CD14-positive monocyte (primary cell): ENCODE data around the gene CSRNP3. TPM values are rescaled to one million over a fixed set of nuclear protein-coding genes. Genes with fewer than 3 reads are reported as not detected.

Source experiments
- DNase-seq, 3 donors: peaks; one replicate each; pipeline ENCODE4 v3.0.0-alpha.2; 2011 to 2022
- H2AFZ ChIP-seq: 2 replicates; pipeline ENCODE4 v1.6.0; 2012; ENCODE audit warnings: mild to moderate bottlenecking, low read depth, low read length, inconsistent platforms; ENCODE audit not compliant: insufficient read depth, poor library complexity, severe bottlenecking
- H3K27ac ChIP-seq, 2 donors: 1 replicate in 1 of 2; 2 replicates in 1 of 2; pipeline ENCODE4 v1.5.1; 2012 to 2013; ENCODE audit warnings: low read length in 2 of 2, control low read depth in 1 of 2, inconsistent platforms in 1 of 2, low read depth in 1 of 2, mild to moderate bottlenecking in 1 of 2
- H3K27me3 ChIP-seq, 2 donors: one replicate each; pipeline versions ENCODE4 v1.6.0 to v1.6.1; 2011 to 2013; ENCODE audit warnings: low read length in 2 of 2; ENCODE audit not compliant: control insufficient read depth in 2 of 2, insufficient read depth in 2 of 2
- H3K36me3 ChIP-seq, 2 donors: replicated peaks in 1 of 2; 1 replicate in 1 of 2; 2 replicates in 1 of 2; pipeline versions ENCODE4 v1.5.1 to v1.6.1; 2012 to 2013; ENCODE audit warnings: low read length in 2 of 2, control low read depth in 1 of 2, inconsistent platforms in 1 of 2, mild to moderate bottlenecking in 1 of 2; ENCODE audit not compliant: insufficient read depth in 2 of 2, control insufficient read depth in 1 of 2
- H3K4me1 ChIP-seq, 2 donors: 1 replicate in 1 of 2; 2 replicates in 1 of 2; pipeline versions ENCODE4 v1.5.1 to v1.6.1; 2012 to 2013; ENCODE audit warnings: low read length in 2 of 2, control low read depth in 1 of 2, inconsistent platforms in 1 of 2, mild to moderate bottlenecking in 1 of 2, moderate library complexity in 1 of 2; ENCODE audit not compliant: insufficient read depth in 2 of 2, control insufficient read depth in 1 of 2
- H3K4me2 ChIP-seq: replicated peaks from 2 replicates; pipeline ENCODE3; 2012; ENCODE audit warnings: low read length, moderate library complexity, mild to moderate bottlenecking; ENCODE audit not compliant: poor library complexity, severe bottlenecking; ENCODE audit errors: extremely low read depth
- H3K4me3 ChIP-seq, 3 experiments: fragments of 200-600 bp in 1 of 3; sonication (generic) in 1 of 3; replicated peaks in 1 of 3; 1 replicate in 2 of 3; 2 replicates in 1 of 3; pipeline ENCODE4 v1.5.1; 2011 to 2013; ENCODE audit warnings: low read length in 3 of 3, mild to moderate bottlenecking in 3 of 3, control low read depth in 2 of 3, low read depth in 2 of 3, inconsistent platforms in 1 of 3, moderate library complexity in 1 of 3
- H3K79me2 ChIP-seq: 2 replicates; pipeline ENCODE4 v1.6.0; 2012; ENCODE audit warnings: mild to moderate bottlenecking, control low read depth, inconsistent platforms, low read length, moderate library complexity; ENCODE audit not compliant: insufficient read depth
- H3K9ac ChIP-seq: 2 replicates; pipeline ENCODE4 v1.6.0; 2017; ENCODE audit warnings: low read length, mild to moderate bottlenecking; ENCODE audit not compliant: insufficient read depth, poor library complexity, severe bottlenecking
- H3K9me3 ChIP-seq, 2 donors: replicated peaks in 1 of 2; 1 replicate in 1 of 2; 2 replicates in 1 of 2; pipeline versions ENCODE4 v1.5.1 to v1.6.1; 2012 to 2013; ENCODE audit warnings: low read length in 2 of 2, control low read depth in 1 of 2; ENCODE audit not compliant: control insufficient read depth in 1 of 2, insufficient read depth in 1 of 2
- H4K20me1 ChIP-seq: 2 replicates; pipeline ENCODE4 v1.6.0; 2012; ENCODE audit warnings: mild to moderate bottlenecking, low read length, control low read depth, moderate library complexity; ENCODE audit not compliant: insufficient read depth
- H3K27ac Mint-ChIP-seq, 7 donors: one replicate each; pipeline ENCODE4 v1.8.0; 2020; ENCODE audit warnings: mild to moderate bottlenecking in 7 of 7, mixed read lengths in 7 of 7, moderate library complexity in 6 of 7, inconsistent platforms in 2 of 7
- H3K27me3 Mint-ChIP-seq, 3 donors: one replicate each; pipeline ENCODE4 v1.8.0; 2021 to 2022; ENCODE audit warnings: low read depth in 3 of 3, mild to moderate bottlenecking in 3 of 3, mixed read lengths in 3 of 3, moderate library complexity in 3 of 3, inconsistent platforms in 1 of 3
- H3K36me3 Mint-ChIP-seq, 2 donors: one replicate each; pipeline ENCODE4 v1.8.0; 2020; ENCODE audit warnings: mixed read lengths in 2 of 2, inconsistent platforms in 1 of 2, mild to moderate bottlenecking in 1 of 2
- H3K4me1 Mint-ChIP-seq: one replicate; pipeline ENCODE4 v1.8.0; 2020; ENCODE audit warnings: mild to moderate bottlenecking, mixed read lengths
- H3K4me3 Mint-ChIP-seq, 2 donors: one replicate each; pipeline ENCODE4 v1.8.0; 2020; ENCODE audit warnings: mild to moderate bottlenecking in 2 of 2, mixed read lengths in 2 of 2, moderate library complexity in 1 of 2
- H3K9me3 Mint-ChIP-seq, 7 donors: one replicate each; pipeline ENCODE4 v1.8.0; 2020 to 2022; ENCODE audit warnings: mixed read lengths in 7 of 7, mild to moderate bottlenecking in 6 of 7, moderate library complexity in 6 of 7, inconsistent platforms in 2 of 7
- CTCF ChIP-seq: fragments of 200-600 bp; IDR thresholded peaks from one replicate; pipeline ENCODE4 v1.8.0; 2022; ENCODE audit warnings: antibody characterized with exemption, mild to moderate bottlenecking
- WGBS: methylation state at CpG from one replicate; pipeline ENCODE4 v1.1.5; 2013; ENCODE audit warnings: missing lambda C conversion rate; ENCODE audit not compliant: insufficient coverage; 5-methylcytosine and 5-hydroxymethylcytosine counted together
- intact Hi-C, 2 donors: fragments of 100-400 bp; cut with micrococcal nuclease; formaldehyde crosslinking; loops; one replicate each; pipeline versions ENCODE4 v1.15.0 to v1.15.1; 2023
- polyA plus RNA-seq, 3 donors: library from polyadenylated mRNA; depleted of rRNA in 1 of 3; unstranded in 2 of 3; stranded (reverse) in 1 of 3; fragments of 300-500 nt in 2 of 3; fragments of >200 nt in 1 of 3; fragmentation: Illumina TruSeq in 2 of 3; gene quantifications; 1 replicate in 2 of 3; 2 replicates in 1 of 3; pipeline ENCODE4 v1.2.3, GENCODE V29; 2012 to 2021

The CSRNP3 gene
- polyA plus RNA-seq, 3 donors: not detected

GRCh38 chr2:165558832-165559231 is 89.3 kb downstream of the CSRNP3 start:
- no peaks in the 10 kb centered on the region for H3K4me1 Mint-ChIP-seq
- no peaks in the 10 kb centered on the region for H3K9me3 ChIP-seq
- no peak overlapping the region for H3K27ac ChIP-seq
- no peaks in the 10 kb centered on the region for H3K36me3 ChIP-seq
- H3K27me3 Mint-ChIP-seq: peaks cover 0 to under 1% (median 0%) of the 10 kb centered on the region in 3 donors
- no peaks in the 10 kb centered on the region for H3K79me2 ChIP-seq
- H3K4me3 ChIP-seq: no peak overlapping the region
- H3K4me3 Mint-ChIP-seq: no peak overlapping the region
- no peak for TF ChIP-seq CTCF
- no peak overlapping the region for H2AFZ ChIP-seq
- intact Hi-C loops: no loop called here
- no peak overlapping the region for H3K9ac ChIP-seq
- no peak overlapping the region for H3K4me2 ChIP-seq
- no CpG with 5 or more reads among the region's 2 CpGs for WGBS
- no peaks in the 10 kb centered on the region for H3K9me3 Mint-ChIP-seq
- no peak overlapping the region for H3K27ac Mint-ChIP-seq
- H4K20me1 ChIP-seq: no peaks in the 10 kb centered on the region
- no peaks in the 10 kb centered on the region for H3K4me1 ChIP-seq
- H3K36me3 Mint-ChIP-seq: no peaks in the 10 kb centered on the region
- DNase-seq: no peak
- H3K27me3 ChIP-seq: no peaks in the 10 kb centered on the region

GRCh38 chr2:165560377-165560988 is 91.0 kb downstream of the CSRNP3 start:
- H3K79me2 ChIP-seq: no peaks in the 10 kb centered on the region
- DNase-seq: no peak

More at GRCh38 chr2:165560377-165560988, 91.0 kb downstream of the CSRNP3 start:
- H3K4me3 Mint-ChIP-seq: no peak overlapping the region
- no peaks in the 10 kb centered on the region for H3K36me3 Mint-ChIP-seq
- Histone ChIP-seq H3K27ac (no peak overlapping the region), H2AFZ (no peak overlapping the region), H3K4me3 (no peak overlapping the region), H4K20me1 (no peaks in the 10 kb centered on the region), H3K9ac (no peak overlapping the region), H3K27me3 (no peaks in the 10 kb centered on the region), H3K36me3 (no peaks in the 10 kb centered on the region), H3K4me2 (no peak overlapping the region), H3K4me1 (no peaks in the 10 kb centered on the region), H3K9me3 (no peaks in the 10 kb centered on the region)
- no peak overlapping the region for H3K27ac Mint-ChIP-seq
- WGBS: 70% methylated on average over 1 of the region's 4 CpGs
- TF ChIP-seq CTCF: no peak
- peaks cover 0 to 1% (median 0%) of the 10 kb centered on the region in 3 donors for H3K27me3 Mint-ChIP-seq
- intact Hi-C loops: no loop called here
- no peaks in the 10 kb centered on the region for H3K4me1 Mint-ChIP-seq
- no peaks in the 10 kb centered on the region for H3K9me3 Mint-ChIP-seq
